Esophagus muscularis mucosa (tissue), 4 donors: ENCODE results near the gene ACSM2B. TPM values are rescaled to one million over a fixed set of nuclear protein-coding genes. Genes with fewer than 3 reads are reported as not detected.
A peak's percentile ranks its signal among the peaks of the same experiment; 100 is the strongest.

ENCODE experiments used
- DNase-seq: peaks from one replicate; pipeline ENCODE4 v3.0.0-alpha.2; 2017; ENCODE audit errors: extremely low spot score
- H3K27ac ChIP-seq, 4 donors: fragments of 200-600 bp; sonication (generic); replicated peaks in 1 of 4; 1 replicate in 3 of 4; 2 replicates in 1 of 4; pipeline ENCODE4 v1.5.1; 2016 to 2019; ENCODE audit warnings: mild to moderate bottlenecking in 1 of 4
- H3K27me3 ChIP-seq, 4 donors: fragments of 200-600 bp; sonication (generic); one replicate each; pipeline versions ENCODE4 v1.5.1 to v1.6.0; 2016 to 2019
- H3K36me3 ChIP-seq, 4 donors: fragments of 200-600 bp; sonication (generic); one replicate each; pipeline ENCODE4 v1.5.1; 2016 to 2019
- H3K4me1 ChIP-seq, 4 donors: fragments of 200-600 bp; sonication (generic); one replicate each; pipeline ENCODE4 v1.5.1; 2016 to 2019
- H3K4me3 ChIP-seq, 4 donors: fragments of 200-600 bp; sonication (generic); 1 replicate in 2 of 4; 2 replicates in 2 of 4; pipeline ENCODE4 v1.5.1; 2016 to 2019; ENCODE audit warnings: mild to moderate bottlenecking in 4 of 4, moderate library complexity in 1 of 4
- H3K9me3 ChIP-seq, 4 donors: fragments of 200-600 bp; sonication (generic); 1 replicate in 3 of 4; 2 replicates in 1 of 4; pipeline ENCODE4 v1.5.1; 2016 to 2019
- EP300 ChIP-seq: sonication (generic); formaldehyde crosslinking; IDR thresholded peaks from one replicate; pipeline ENCODE4 v1.6.1; 2017; ENCODE audit warnings: antibody characterized with exemption
- POLR2A ChIP-seq: fragments of 450-650 bp; IDR thresholded peaks from one replicate; pipeline ENCODE4 v1.6.1; 2017; ENCODE audit warnings: antibody characterized with exemption, moderate library complexity, mild to moderate bottlenecking, low read depth
- POLR2AphosphoS5 ChIP-seq, 2 donors: sonication (generic); formaldehyde crosslinking; IDR thresholded peaks; one replicate each; pipeline ENCODE4 v1.6.1; 2017; ENCODE audit warnings: antibody characterized with exemption in 2 of 2
- WGBS: methylation state at CpG from one replicate; pipeline ENCODE4 v1.1.5; 2018; 5-methylcytosine and 5-hydroxymethylcytosine counted together
- intact Hi-C: fragments of 100-400 bp; cut with DNase I; formaldehyde crosslinking; loops from one replicate; pipeline ENCODE4 v1.15.1; 2023
- total RNA-seq, 4 donors: library from RNA; depleted of rRNA; stranded (reverse); fragments of >200 nt; gene quantifications; one replicate each; pipeline versions ENCODE4 v1.1.0 to v1.2.1, GENCODE V29; 2016
- TF ChIP-seq, protein P1 (sequence below), 3 experiments: fragments of 200-600 bp in 2 of 3; fragments of 450-650 bp in 1 of 3; sonication (generic) in 2 of 3; IDR thresholded peaks; one replicate each; pipeline ENCODE4 v1.5.1; 2017 to 2019; ENCODE audit warnings: antibody characterized with exemption in 3 of 3, mild to moderate bottlenecking in 2 of 3, moderate library complexity in 1 of 3

Gene ACSM2B
- total RNA-seq, 4 donors from 2014 or later = not detected

DNA sequence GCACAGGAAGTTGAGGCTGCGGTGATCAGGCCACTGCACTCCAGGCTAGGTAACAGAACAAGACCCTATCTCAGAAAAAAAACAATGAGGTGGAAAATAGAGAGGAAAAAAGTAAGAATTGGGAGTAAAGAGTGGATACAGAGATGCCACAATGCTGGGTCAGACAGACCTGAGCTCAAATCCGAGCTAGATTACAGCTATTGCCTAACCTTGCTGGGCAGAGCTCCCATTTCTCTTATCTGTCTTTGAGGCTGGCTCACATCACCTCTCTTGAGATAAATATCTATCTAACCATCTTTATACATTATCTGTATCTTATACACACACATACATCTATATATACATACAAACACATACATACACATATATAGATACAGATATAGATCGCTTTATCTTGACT, 59.0 kb downstream of the ACSM2B start:
- Histone ChIP-seq H3K4me1 (no peaks in the 10 kb centered on the region), H3K36me3 (no peaks in the 10 kb centered on the region), H3K4me3 (no peak overlapping the region), H3K27ac (no peak overlapping the region), H3K9me3 (no peaks in the 10 kb centered on the region), H3K27me3 (no peaks in the 10 kb centered on the region)
- no peak for TF ChIP-seq EP300
- TF ChIP-seq POLR2A = no peak
- TF ChIP-seq POLR2AphosphoS5 (IDR thresholded peaks at IDR 0.05) = no peak
- TF ChIP-seq, protein P1, sequence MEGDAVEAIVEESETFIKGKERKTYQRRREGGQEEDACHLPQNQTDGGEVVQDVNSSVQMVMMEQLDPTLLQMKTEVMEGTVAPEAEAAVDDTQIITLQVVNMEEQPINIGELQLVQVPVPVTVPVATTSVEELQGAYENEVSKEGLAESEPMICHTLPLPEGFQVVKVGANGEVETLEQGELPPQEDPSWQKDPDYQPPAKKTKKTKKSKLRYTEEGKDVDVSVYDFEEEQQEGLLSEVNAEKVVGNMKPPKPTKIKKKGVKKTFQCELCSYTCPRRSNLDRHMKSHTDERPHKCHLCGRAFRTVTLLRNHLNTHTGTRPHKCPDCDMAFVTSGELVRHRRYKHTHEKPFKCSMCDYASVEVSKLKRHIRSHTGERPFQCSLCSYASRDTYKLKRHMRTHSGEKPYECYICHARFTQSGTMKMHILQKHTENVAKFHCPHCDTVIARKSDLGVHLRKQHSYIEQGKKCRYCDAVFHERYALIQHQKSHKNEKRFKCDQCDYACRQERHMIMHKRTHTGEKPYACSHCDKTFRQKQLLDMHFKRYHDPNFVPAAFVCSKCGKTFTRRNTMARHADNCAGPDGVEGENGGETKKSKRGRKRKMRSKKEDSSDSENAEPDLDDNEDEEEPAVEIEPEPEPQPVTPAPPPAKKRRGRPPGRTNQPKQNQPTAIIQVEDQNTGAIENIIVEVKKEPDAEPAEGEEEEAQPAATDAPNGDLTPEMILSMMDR (IDR thresholded peaks at IDR 0.05) = no peak
- DNase-seq = no peak
- WGBS = 72% methylated on average over 3 of the region's 3 CpGs
- intact Hi-C loops = no loop called here

GRCh38 chr16:20515688-20516090, 60.5 kb downstream of the ACSM2B start:
- H3K4me3 ChIP-seq = no peak overlapping the region
- no peaks in the 10 kb centered on the region for H3K27me3 ChIP-seq
- intact Hi-C loops = no loop called here
- H3K9me3 ChIP-seq = no peaks in the 10 kb centered on the region
- peak; percentile 26 for DNase-seq
- no peaks in the 10 kb centered on the region for H3K36me3 ChIP-seq
- no peak overlapping the region for H3K27ac ChIP-seq
- TF ChIP-seq POLR2A = no peak
- TF ChIP-seq, protein P1 (IDR thresholded peaks at IDR 0.05) = no peak
- TF ChIP-seq EP300 = no peak
- no peak for TF ChIP-seq POLR2AphosphoS5 (IDR thresholded peaks at IDR 0.05)
- H3K4me1 ChIP-seq = no peaks in the 10 kb centered on the region

DNA sequence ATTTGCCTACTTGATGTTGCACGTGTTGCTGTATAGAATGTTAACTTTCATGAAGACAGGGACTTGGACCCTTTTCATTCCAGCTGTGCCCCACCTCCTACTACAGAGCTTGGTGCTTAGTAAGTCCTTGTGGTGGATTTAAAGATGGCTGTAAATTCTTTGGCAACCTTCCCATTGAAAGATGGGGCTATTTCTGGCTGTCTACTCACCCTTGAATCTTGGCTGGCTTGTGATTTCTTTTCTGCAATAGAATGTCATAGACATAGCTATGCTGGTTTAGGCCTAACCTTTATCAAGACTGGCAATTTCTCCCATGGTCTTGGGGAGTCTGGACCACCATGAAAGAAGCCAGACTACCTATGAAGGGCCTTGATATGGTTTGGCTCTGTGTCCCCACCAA, 65.8 kb downstream of the ACSM2B start:
- Histone ChIP-seq H3K36me3 (no peaks in the 10 kb centered on the region), H3K4me3 (no peak overlapping the region), H3K9me3 (peaks cover 0 to 12% (median 4%) of the 10 kb centered on the region in 4 donors), H3K27ac (no peak overlapping the region), H3K4me1 (no peaks in the 10 kb centered on the region), H3K27me3 (no peaks in the 10 kb centered on the region)
- TF ChIP-seq, protein P1 (IDR thresholded peaks at IDR 0.05) = no peak
- TF ChIP-seq EP300 (no peak), POLR2AphosphoS5 (IDR thresholded peaks at IDR 0.05) (no peak), POLR2A (no peak)
- WGBS = 52% methylated on average over 1 of the region's 1 CpG
- peak; percentile 45 for DNase-seq
- intact Hi-C loops = no loop called here

DNA sequence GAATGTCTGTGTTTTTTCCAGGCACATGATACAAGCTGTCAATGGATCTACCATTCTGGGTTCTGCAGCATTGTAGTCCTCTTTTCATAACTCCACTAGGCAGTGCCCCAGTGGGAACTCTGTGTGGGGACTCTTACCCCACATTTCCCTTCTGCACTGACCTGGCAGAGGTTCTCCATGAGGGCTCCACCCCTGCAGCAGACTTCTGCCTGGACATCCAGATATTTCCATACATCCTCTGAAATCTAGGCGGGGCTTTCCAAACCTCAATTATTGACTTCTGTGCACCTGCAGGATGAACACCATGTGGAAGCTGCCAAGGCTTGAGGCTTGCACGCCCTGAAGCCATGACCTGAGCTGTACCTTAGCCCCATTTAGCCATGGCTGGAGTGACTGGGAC, 68.9 kb downstream of the ACSM2B start:
- no peak overlapping the region for H3K27ac ChIP-seq
- DNase-seq = peak; percentile 72

More for the DNA sequence above, 68.9 kb downstream of the ACSM2B start:
- Histone ChIP-seq H3K27me3 (no peaks in the 10 kb centered on the region), H3K36me3 (no peaks in the 10 kb centered on the region), H3K4me1 (no peaks in the 10 kb centered on the region), H3K4me3 (no peak overlapping the region), H3K9me3 (peaks cover 0 to 17% (median 4%) of the 10 kb centered on the region in 4 donors)
- WGBS = 42% methylated on average over 2 of the region's 2 CpGs
- TF ChIP-seq, protein P1 (IDR thresholded peaks at IDR 0.05) = no peak
- TF ChIP-seq POLR2AphosphoS5 (IDR thresholded peaks at IDR 0.05) = no peak
- no peak for TF ChIP-seq POLR2A
- TF ChIP-seq EP300 = no peak
- intact Hi-C loops = no loop called here
